Neural progenitor cell (in vitro differentiated cells): ENCODE results near the gene CEP83.

ENCODE experiments used
- CTCF ChIP-seq: fragments of 200-600 bp; sonication (generic); IDR thresholded peaks from 2 replicates; pipeline ENCODE4 v1.5.1; 2017; ENCODE audit warnings: antibody characterized with exemption, mild to moderate bottlenecking
- EZH2 ChIP-seq: fragments of 200-600 bp; sonication (generic); IDR thresholded peaks from 2 replicates; pipeline ENCODE4 v1.6.1; 2017; ENCODE audit warnings: antibody characterized with exemption, mild to moderate bottlenecking, moderate library complexity
- EZH2phosphoT487 ChIP-seq: fragments of 200-600 bp; sonication (generic); IDR thresholded peaks from 2 replicates; pipeline ENCODE4 v1.6.1; 2017; ENCODE audit warnings: antibody characterized with exemption

GRCh38 chr12:94320109-94320508, 139.6 kb downstream of the CEP83 start:
- TF ChIP-seq EZH2, result no peak
- TF ChIP-seq CTCF, result no peak
- TF ChIP-seq EZH2phosphoT487, result no peak
